NCI-H1092 treated with DMSO at 0.1 percent for 48 hours (cell line): ENCODE measurements around the gene SLC25A36.
A peak's percentile ranks its signal among the peaks of the same experiment; 100 is the strongest.
"Not testable (repeated sequence)": the region's sequence is repeated elsewhere in the genome, so short reads cannot be mapped to it uniquely, and the experiment has no call there.

Experiments
- DNase-seq: peaks from one replicate; lab custom pipeline; 2025; lab: John Stamatoyannopoulos, UW

Gene SLC25A36

DNA sequence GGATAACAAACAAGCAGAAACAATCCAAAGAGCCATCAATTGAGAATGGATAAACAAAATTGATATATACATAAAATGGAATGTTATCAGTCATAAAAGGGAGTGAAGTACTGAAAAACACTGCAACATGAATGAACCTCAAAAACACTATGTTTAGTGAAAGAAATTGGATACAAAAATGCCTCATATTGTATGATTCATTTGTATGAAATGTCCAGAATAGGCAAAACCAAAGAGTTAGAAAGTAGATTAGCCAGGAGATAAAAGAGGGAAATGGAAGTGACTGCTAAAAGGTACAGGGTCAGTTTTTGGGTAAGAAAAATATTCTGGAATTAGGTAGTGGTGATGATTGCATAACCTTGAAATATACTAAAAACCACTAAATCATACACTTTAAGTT lies 9.8 kb upstream of the SLC25A36 start:
- no peak for DNase-seq

DNA sequence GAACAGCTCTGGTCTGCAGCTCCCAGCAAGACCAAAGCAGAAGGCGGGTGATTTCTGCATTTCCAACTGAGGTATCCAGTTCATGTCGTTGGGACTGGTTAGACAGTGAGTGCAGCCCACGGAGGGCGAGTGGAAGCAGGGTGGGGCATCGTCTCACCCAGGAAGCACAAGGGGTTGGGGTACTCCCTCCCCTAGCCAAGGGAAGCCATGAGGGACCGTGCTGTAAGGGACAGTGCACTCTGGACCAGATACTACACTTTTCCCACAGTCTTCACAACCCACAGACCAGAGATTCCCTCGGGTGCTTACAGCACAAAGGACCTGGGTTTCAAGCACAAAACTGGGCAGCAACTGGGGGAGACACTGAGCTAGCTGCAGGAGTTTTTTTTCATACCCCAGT lies 8.5 kb upstream of the SLC25A36 start:
- DNase-seq, result no peak

DNA sequence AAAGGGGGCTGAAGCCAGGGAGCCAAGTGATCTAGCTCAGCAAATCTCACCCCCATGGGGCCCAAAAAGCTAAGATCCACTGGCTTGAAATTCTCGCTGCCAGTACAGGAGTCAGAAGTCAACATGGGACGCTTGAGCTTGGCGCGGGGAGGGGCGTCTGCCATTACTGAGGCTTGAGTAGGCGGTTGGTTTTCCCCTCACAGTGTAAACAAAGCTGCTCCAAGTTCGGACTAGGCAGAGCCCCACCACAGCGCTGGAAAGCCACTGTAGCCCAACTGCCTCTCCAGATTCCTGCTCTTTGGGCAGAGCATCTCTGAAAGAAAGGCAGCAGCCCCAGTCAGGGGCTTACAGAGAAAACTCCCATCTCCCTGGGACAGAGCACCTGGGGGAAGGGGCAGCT lies 8.1 kb upstream of the SLC25A36 start:
- DNase-seq, result no peak

DNA sequence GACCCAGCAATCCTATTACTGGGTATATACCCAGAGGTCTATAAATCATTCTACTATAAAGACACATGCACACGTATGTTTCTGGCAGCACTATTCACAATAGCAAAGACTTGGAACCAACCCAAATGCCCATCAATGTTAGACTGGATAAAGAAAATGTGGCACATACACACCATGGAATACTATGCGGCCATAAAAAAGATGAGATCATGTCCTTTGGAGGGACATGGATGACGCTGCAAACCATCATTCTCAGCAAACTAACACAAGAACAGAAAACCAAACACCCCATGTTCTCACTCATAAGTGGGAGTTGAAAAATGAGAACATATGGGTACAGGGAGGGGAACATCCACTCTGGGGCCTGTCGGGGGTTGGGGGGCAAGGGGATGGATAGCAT lies 2.3 kb upstream of the SLC25A36 start:
- DNase-seq, result not testable (repeated sequence)

DNA sequence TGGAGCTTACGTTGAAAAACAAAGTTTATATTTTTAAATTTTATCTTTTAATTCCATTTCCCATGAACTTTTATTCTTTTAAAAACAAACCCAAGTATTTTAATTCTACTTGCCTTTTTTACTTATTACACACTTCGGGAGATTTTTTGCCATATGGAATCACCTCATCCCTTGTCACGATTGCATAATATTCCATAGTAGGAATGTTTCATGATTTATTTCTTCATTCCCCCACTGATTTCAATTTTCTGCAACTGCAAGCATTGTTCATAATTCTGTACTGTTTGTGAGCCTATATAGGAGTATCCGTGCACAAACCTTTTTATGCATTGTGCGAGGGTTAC lies 574 bp upstream of the SLC25A36 start:
- no peak for DNase-seq

DNA sequence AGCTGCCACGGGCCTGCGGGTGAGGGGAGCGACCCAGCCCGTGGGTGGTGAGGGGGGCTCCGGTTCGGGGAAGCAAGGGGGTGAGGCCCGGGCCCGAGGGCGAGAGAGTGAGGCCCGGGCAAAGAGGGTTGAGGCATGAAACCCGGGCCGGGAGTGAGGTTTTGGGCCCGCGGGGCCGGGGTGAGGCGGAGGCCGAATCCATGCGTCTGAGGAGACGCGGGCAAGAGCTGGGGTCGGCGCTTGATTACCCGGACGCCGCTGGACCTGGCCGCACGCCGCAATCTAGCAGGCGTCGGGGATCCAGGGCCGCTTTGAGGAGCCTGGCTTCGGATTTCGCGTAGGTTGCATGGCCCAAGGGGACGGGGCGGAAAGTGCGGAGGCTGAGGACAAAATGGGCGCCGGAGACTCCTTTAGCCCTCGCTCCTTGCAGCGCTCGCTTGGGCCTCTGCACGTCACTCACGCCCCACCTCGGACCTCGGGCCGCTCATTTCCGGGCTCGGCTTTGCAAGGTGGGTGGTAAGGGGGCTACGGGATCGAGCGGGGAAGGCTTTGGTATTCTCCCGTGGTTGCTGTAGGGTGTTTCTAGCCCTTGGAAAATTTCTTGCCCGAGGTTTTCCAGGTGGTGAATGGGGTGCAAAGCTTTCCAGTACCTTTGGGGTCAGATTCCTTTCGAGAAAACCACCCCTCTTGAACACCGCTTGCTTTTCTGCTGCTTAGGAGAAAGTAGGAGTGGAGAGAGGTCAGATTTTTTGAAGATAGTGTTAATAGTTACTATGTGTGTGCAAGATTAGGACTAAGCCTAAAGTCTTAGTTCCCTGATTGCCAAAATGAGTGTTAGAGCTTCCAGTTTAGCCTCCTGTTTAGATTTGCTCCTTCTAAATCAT lies 827 bp downstream of the SLC25A36 start:
- DNase-seq, result peak; percentile 61

DNA sequence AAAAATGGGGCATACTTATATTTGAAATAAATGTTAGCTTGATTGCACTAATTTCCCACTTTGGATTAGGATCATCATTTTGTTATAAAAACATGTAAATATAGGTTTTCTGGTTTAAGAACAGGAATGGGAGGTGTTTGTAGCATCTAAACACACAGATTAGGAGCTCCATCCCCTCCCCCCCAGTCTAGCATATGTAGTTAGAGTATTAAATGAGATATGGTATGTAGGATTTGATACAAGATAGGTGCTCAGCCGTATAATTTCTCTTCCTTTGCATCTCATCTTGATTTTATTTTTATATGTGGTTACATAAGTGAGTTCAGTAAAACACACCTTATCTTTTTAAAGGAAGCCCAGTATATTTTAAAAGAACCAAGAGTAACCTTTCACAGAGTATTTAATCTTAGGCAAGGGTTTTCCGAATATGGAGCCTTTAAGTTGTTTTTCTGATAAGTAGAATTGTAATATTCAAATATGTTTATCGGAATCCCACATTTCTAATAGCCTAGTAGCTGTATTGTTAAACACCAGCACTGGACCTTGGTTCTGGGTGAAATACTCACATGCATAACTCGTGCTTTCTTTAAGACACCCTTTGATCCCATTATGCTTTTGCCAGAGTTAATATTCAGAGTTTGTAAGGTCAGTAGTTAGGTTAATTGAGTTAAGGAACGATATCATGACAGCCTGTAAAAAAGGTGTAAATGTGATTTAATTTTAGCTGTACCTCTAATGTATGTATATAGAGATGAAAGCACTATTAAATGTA lies 2.3 kb downstream of the SLC25A36 start:
- DNase-seq, result no peak

DNA sequence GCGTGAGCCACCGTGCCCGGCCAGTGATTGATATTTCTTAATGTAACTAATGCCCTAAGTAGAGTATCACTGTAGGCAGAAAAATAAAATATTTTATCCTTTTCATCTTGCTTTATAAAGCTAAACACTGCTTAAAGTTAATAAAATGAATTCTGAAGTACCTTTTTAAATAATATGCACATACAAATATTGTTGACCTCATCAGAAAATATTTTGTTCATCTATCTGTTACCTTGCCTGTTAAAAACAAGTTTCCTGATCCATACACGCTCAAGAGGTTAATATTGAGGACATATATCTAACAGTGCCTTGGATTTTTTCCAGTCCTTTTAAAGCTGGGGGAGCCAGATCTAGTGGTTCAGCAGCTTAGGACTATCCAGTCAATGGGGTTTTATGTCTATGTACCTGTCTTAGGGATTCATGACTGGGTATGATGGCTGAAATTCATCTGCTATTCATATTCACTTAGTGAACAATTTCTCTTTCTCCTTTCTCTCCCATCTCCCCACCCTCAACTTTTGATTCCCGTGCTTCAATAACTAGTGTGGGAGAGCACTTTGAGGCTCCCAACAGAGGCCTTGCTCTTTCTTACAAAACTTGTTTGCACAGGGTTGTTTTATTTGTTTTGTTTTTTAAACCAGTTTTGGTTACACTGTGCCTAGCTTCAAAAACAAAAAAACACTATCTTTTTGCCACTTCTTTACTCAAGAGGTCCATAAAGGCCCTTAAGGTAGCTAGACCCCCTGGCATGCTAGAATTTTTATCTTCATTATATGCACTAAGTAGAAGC lies 7.0 kb downstream of the SLC25A36 start:
- no peak for DNase-seq

DNA sequence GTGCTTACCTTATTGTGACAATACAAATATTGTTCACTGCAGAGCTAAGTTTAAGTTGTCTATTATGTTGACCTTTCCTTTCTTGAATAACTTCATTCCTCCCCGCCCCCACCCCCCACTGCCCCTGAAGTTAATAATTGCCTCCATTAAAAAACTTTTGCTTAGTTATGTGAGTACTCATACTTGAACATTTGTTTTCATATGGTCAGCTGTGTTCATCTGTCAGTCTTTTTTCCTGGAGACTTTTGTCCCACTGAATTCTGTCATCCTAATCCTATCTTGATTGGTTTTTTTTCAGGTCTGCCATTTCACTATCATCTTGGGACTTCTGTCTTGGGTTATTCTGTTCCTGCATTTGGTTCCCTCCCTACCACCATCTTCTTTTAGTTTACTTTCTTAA lies 8.5 kb downstream of the SLC25A36 start:
- DNase-seq, result no peak

DNA sequence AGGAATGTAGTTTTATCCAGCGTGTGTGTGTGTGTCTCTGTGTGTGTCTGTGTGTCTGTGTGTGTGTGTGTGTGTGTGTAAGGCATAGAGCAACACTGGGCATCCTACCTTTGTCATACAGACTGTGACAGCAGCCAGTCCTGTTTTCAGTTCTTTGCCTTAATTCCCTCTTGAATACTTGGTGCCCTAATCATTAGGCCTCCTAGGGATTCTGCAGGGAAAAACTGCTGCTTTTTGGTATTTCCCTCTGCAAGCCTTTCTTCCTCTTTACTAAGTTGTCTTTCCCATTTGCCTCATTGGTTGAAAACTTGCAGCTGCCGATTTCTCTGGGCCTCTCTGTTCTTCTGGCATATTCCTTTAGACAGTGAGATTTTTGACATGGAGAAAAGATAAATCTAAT lies 9.2 kb downstream of the SLC25A36 start:
- no peak for DNase-seq

DNA sequence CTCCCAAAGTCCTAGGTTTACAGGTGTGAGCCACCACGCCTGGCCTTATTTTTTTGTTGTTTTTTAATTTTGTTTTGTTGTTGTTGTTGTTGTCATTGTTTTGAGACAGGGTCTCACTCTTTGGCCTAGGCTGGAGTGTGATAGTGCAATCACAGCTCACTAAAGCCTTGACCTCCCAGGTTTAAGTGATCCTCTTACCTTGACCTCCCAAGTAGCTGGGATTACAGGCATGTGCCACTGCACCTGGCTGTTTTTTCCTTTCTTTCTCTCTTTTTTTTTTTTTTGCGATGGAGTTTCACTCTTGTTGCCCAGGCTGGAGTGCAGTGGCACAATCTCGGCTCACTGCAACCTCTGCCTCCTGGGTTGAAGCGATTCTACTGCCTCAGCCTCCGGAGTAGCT lies 10.1 kb downstream of the SLC25A36 start:
- DNase-seq, result not testable (repeated sequence)

DNA sequence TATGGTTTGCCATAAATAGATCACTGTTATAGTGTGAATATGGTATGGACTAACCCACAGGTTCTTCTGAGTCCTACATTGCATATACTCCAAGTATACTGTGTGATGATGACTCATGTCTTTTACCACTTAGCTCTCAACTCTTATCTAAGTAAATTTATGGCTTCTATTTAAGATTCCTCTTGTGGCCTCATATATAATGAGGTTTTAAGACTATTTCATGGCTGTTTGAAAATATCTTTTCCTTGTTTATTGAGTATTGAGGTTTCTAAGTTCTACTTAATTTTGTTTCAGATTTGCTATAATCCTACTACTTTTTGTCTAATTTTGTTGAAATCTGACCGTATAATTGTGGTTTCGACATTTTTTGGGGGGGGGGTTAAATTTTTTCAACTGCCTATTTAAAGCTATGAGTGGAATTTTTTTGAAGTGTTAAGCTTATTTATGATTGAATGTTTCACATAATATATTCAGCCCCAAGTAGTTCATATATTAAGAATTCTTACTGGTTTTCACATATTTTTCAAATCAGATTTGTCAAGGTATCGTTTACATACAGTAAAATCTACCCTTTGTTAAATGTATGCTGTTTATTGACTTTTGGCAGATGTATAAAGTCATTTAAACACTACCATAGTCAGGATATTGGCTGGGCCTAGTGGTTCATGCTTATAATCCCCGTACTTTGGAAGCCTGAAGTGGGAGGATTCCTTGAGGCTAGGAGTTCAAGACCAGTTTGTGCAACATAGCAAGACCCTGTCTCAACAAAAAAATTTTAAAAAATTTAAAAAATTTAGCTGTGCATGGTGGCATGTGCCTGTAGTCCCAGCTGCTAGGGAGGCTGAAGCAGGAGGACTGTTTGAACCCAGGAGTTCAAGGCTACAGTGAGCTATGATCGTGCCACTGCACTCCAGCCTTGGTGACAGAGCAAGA lies 11.7 kb downstream of the SLC25A36 start:
- no peak for DNase-seq

DNA sequence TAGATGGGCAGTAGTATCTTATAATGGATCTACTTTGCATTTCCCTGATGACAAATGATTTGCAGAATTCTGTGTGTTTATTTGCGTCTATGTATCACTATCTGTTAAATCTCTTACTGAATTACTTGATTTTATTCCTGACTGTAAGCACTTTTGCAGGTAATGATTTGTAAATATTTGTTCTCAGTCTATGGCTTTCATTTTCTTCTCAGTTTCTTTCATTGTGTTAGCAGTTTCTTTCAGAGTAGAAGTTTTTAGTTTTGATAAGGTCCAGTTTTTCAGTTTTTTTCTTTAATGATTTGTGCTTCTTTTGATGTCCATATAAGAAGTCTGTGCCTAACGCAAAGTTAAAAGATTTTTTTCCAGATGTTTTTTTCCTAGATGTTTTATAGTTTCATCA lies 12.9 kb downstream of the SLC25A36 start:
- no peak for DNase-seq

DNA sequence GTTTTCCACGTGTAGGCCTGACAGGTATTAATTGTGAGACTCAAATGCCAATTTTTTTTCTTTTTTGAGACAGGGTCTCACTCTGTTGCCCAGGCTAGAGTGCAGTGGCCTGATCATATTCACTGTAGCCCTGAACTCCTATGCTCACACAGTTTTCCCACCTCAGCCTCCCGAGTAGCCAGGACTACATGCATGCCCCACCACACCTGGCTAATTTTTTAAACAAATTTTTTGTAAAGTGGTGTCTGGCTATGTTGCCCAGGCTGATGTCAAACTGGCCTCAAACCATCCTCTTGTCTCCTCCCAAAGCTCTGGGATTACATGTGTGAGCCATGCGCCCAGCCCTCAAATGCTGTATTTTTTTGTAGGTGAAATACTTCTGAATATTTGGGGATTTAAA lies 14.0 kb downstream of the SLC25A36 start:
- DNase-seq, result no peak

DNA sequence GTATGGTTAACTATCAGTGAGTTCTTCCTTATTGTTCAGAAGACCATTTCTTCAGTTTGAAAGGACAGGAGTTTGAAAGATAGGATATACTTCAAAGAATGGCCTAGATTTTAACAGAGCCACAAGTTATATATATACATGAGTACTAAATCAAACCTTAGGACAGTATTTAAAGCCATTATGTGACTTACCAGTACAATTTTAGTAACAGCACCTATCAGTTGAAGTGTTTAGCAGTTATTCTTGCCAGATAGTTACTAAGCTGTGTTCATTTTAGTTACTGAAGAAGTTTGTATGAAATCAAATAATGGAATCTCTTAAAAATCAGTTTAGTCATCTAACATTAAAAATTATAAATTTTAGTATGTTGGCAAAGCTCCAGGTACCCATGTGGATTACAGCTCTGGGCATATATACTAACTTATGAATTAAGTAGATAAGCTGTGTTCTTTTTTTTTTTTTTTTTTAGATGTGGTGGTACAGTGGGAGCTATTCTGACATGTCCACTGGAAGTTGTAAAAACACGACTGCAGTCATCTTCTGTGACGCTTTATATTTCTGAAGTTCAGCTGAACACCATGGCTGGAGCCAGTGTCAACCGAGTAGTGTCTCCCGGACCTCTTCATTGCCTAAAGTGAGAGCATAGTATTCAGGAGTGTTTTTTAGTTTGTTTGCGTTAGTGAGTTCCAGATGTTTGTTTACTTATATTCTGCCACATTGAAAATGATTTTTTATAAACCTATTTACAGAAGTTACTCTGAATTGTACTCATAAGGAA lies 14.6 kb downstream of the SLC25A36 start:
- no peak for DNase-seq

DNA sequence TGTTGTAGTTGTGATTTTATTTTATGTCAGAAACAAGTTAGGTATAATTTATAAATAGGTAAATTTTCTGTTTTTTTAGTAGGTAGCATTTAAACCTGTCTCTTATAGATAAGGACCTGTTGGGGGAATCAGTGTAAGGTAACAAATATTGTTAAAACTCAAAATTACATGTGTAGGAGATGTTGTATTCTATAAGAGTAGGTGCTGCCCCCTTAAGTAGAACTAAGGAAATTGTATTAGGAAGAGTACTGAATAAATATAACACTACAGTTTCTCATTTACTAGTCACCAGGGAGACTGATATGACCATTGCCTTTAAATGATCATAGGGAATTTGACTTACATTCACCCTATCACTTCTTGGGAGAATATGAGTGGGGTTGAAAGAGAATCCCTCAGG lies 31.2 kb downstream of the SLC25A36 start:
- peak; percentile 27 for DNase-seq

DNA sequence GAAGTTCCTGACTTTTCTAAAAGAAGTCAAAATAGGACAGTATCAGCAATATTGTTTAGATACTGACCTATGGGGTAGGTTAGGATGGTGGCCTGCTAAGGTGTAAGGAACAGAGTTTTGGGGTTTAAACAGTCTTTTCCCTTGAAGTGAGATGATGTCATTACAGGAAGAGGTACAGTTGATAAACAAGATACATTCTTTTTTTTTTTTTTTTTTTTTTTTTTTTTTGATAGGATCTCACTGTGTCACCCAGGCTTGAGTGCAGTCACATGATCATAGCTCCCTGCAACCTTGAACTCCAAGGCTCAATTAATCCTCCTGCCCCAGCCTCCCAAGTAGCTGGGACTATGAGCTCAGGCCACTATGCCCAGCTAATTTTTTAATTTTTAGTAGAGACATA lies 33.3 kb downstream of the SLC25A36 start:
- no peak for DNase-seq

DNA sequence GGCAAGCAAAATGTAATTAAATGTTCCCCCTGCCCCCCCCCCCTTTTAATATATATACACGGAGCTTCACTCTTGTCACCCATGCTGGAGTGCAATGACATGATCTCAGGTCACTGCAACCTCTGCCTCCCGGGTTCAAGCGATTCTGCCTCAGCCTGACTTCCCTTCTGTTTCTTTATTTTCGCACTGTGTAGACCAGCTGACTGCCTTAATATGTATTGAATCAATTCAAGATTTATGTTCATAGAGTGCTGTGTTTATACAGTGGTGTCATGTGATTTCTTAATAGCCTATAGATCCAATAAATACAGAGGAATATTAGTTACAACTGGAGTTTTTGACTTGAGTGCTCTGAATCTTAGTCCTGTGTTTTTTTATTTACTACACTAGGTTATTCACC lies 39.0 kb downstream of the SLC25A36 start:
- no peak for DNase-seq

DNA sequence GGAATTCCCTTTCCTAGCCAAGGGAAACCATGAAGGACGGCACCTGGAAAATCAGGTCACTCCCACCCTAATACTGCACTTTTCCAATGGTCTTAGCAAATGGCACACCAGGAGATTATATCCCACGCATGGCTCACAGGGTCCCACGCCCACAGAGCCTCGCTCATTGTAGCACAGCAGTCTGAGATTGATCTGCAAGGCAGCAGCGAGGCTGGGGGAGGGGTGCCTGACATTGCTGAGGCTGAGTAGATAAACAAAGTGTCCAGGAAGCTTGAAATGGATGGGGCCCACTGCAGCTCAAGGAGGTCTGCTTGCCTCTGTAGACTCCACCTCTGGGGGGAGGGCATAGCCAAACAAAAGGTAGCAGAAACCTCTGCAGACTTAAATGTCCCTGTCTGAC lies 46.2 kb downstream of the SLC25A36 start:
- DNase-seq, result not testable (repeated sequence)

DNA sequence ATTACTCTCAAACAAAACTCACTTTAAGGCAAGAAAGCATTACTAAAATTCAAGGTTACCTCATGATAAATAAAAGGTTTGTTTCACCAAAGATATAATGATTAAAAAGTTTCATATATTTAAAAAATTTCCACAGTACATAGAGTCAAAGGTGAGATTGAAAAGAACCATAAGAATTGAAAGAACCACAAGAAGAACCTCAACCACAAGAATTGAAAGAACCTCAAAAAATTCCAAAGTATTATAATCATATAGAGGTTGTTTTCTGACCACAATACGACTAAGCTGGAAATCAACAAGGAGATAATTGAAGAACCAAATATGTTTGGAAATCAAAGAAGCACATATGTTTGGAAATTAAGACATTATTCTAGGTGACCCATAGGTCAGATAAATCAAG lies 52.7 kb downstream of the SLC25A36 start:
- DNase-seq, result no peak

DNA sequence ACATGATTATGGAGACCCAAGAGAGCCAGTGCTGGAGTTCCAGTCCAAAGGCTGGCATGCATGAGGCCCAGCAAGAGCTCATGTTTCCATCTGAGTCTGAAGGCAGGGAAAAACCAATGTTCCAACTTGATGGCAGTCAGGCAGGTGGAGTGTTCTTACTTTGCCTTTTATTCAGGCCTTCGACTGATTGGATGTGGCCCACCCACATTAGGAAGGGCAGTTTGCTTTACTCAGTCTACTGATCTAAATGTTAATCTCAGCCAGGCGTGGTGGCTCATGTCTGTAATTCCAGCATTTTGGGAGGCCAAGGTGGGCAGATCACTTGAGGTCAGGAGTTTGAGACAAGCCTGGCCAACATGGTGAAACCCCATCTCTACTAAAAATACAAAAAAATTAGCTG lies 53.2 kb downstream of the SLC25A36 start:
- DNase-seq, result not testable (repeated sequence)
